Neutrophil (primary cell): ENCODE data around the gene GNA12.
"Not testable (repeated sequence)": the region's sequence is repeated elsewhere in the genome, so short reads cannot be mapped to it uniquely, and the experiment has no call there.

Source experiments
- H3K27ac ChIP-seq: fragments of 200-600 bp; sonication (generic); 2 replicates; pipeline ENCODE4 v1.5.1; 2016; ENCODE audit warnings: mild to moderate bottlenecking, moderate library complexity
- H3K27me3 ChIP-seq: fragments of 200-600 bp; sonication (generic); 2 replicates; pipeline ENCODE4 v1.6.0; 2016; ENCODE audit warnings: mild to moderate bottlenecking
- H3K36me3 ChIP-seq: fragments of 200-600 bp; sonication (generic); 2 replicates; pipeline ENCODE4 v1.5.1; 2017
- H3K4me1 ChIP-seq, 2 experiments: fragments of 200-600 bp in 1 of 2; sonication (generic) in 1 of 2; 1 replicate in 1 of 2; 2 replicates in 1 of 2; pipeline versions ENCODE4 v1.5.1 to v1.6.1; 2013 to 2016; ENCODE audit warnings: low read depth in 1 of 2, low read length in 1 of 2, mild to moderate bottlenecking in 1 of 2, moderate library complexity in 1 of 2; ENCODE audit not compliant: control insufficient read depth in 1 of 2, insufficient read depth in 1 of 2
- H3K4me3 ChIP-seq, 2 experiments: fragments of 200-600 bp in 1 of 2; sonication (generic) in 1 of 2; 1 replicate in 1 of 2; 2 replicates in 1 of 2; pipeline ENCODE4 v1.5.1; 2013 to 2016; ENCODE audit warnings: low read depth in 1 of 2, low read length in 1 of 2, mild to moderate bottlenecking in 1 of 2, moderate library complexity in 1 of 2
- H3K9me3 ChIP-seq: fragments of 200-600 bp; sonication (generic); 2 replicates; pipeline ENCODE4 v1.5.1; 2016
- CTCF ChIP-seq: fragments of 200-600 bp; sonication (generic); IDR thresholded peaks from 2 replicates; pipeline ENCODE4 v1.5.1; 2016; ENCODE audit warnings: antibody characterized with exemption

Gene GNA12

GRCh38 chr7:2692543-2692942, 151.6 kb downstream of the GNA12 start:
- TF ChIP-seq CTCF = no peak
- H3K27me3 ChIP-seq = peaks cover 49% of the 10 kb centered on the region
- no peaks in the 10 kb centered on the region for H3K36me3 ChIP-seq
- no peaks in the 10 kb centered on the region for H3K9me3 ChIP-seq
- no peak overlapping the region for H3K27ac ChIP-seq
- no peaks in the 10 kb centered on the region for H3K4me1 ChIP-seq
- H3K4me3 ChIP-seq = no peak overlapping the region

- not testable (repeated sequence) for H3K36me3 ChIP-seq, H3K9me3 ChIP-seq, H3K4me1 ChIP-seq, H3K4me3 ChIP-seq, H3K27ac ChIP-seq
- peaks cover 49% of the 10 kb centered on the region for H3K27me3 ChIP-seq
Observed at GRCh38 chr7:2691932-2692439, 152.1 kb downstream of the GNA12 start.

DNA sequence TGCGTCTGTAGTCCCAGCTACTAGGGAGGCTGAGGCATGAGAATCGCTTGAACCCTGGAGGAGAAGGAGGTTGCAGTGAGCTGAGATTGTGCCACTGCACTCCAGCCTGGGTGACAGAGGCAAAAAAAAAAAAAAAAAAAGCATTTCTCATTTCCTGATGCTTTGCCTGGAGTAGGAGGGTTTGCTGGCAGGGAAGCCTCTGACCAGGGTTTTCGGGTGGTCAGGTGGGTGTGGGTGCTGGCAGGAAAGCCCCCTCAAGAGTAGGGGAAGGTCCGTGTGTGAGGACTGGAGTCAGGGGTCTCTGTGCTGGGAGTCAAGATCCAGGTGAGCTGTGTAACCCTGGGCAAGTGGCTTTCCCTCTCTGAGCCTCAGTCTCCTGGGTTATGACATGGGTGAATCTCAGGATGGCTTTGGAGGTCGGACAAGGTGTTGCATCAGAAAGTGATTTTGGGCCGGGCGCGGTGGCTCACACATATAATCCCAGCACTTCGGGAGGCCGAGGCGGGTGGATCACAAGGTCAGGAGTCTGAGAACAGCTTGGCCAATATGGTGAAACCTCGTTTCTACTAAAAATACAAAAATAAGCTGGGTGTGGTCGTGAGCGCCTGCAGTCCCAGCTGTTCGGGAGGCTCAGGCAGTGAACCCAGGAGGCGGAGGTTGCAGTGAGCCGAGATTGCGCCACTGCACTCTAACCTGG, 152.9 kb downstream of the GNA12 start:
- no peaks in the 10 kb centered on the region for H3K36me3 ChIP-seq
- no peak overlapping the region for H3K4me3 ChIP-seq
- TF ChIP-seq CTCF = no peak
- H3K27ac ChIP-seq = no peak overlapping the region
- peaks cover 51% of the 10 kb centered on the region for H3K27me3 ChIP-seq
- H3K4me1 ChIP-seq = no peaks in the 10 kb centered on the region
- H3K9me3 ChIP-seq = no peaks in the 10 kb centered on the region

GRCh38 chr7:2689951-2690705, 154.0 kb downstream of the GNA12 start:
- H3K27ac ChIP-seq = no peak overlapping the region
- no peak for TF ChIP-seq CTCF
- H3K27me3 ChIP-seq = peaks cover 56% of the 10 kb centered on the region
- no peaks in the 10 kb centered on the region for H3K9me3 ChIP-seq
- H3K36me3 ChIP-seq = no peaks in the 10 kb centered on the region
- no peak overlapping the region for H3K4me3 ChIP-seq
- no peaks in the 10 kb centered on the region for H3K4me1 ChIP-seq

DNA sequence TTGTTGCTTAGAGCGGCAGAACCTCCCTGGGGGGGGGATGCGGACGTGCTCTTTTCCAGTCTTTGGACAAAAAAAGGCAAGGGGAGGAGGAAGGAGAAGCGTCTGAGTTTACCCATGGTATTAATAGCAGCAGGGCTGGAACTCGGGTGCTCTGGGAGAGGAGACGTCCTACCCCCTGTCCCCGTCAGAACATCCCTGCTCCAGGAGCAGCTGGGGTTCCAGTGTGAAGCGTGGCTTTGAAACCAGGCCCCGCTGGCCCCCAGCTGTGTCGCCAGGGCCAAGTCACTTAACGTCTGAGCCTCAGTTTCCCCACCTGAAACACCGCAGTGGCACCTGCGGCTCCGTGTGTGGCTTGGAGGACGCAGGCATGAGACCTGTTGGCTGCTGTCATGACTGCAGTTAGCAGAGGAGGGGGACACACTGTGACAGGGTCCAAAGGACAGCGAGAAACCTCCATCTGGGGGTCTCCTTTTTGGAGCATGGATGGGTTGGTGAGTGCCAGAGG, 154.7 kb downstream of the GNA12 start:
- Histone ChIP-seq H3K9me3 (no peaks in the 10 kb centered on the region), H3K4me1 (no peaks in the 10 kb centered on the region), H3K27ac (no peak overlapping the region), H3K27me3 (peaks cover 56% of the 10 kb centered on the region), H3K4me3 (no peak overlapping the region), H3K36me3 (no peaks in the 10 kb centered on the region)
- no peak for TF ChIP-seq CTCF
